ENCODE results near the gene IL4. TPM values are rescaled to one million over a fixed set of nuclear protein-coding genes. Genes with fewer than 3 reads are reported as not detected.
"Not testable (repeated sequence)": the region's sequence is repeated elsewhere in the genome, so short reads cannot be mapped to it uniquely, and the experiment has no call there.

IL4 gene
- total RNA-seq, 1 donor from 2014 or later: not detected

DNA sequence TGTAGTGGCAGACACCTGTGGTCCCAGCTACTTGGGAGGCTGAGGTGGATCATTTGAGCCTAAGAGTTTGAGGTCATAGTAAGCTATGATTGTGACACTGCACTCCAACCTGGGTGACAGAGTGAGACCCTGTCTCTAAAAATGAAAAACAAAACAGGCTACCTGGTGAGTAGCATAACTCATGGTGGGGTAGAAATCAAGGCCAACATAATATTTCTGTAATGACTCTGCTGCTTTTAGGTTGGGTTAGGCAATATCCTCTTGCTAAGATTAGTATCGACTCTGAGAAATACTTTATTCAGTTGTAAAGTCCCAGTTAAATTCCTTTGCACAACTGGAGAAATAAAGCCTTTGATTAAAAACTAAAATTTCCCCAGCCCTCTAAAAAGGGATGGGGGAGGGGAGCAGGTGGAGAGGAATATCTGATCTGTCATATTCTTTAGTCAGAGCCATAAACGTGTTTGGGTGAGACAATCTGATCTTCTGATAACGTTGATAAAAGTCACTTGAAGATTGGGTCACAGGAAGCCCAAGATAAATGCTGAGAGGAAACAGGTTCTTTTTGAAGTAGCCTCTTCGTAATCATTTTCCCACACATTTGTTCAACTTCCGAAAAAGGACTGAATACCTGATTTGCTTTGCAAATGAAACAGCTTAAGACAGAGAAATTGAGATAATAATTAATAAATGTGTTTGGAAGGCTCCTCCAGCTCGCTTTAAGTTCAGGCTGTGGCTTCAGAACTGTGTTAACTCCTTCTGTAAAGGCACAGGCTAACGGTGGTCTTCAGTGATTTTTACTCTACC lies 14.9 kb downstream of the IL4 start:
- no peak overlapping the region for H3K4me3 Mint-ChIP-seq
- H3K27ac Mint-ChIP-seq: peak overlapping the region; percentile 62
- no peak for DNase-seq (ENCODE audit: low spot score in 2 of 2, unreplicated experiment in 2 of 2)
- H3K27me3 Mint-ChIP-seq (ENCODE audit: low read depth): no peaks in the 10 kb centered on the region
- peaks cover 14% of the 10 kb centered on the region for H3K4me1 Mint-ChIP-seq
- H3K9me3 Mint-ChIP-seq: peaks cover 4% of the 10 kb centered on the region
- TF ChIP-seq, protein P1, sequence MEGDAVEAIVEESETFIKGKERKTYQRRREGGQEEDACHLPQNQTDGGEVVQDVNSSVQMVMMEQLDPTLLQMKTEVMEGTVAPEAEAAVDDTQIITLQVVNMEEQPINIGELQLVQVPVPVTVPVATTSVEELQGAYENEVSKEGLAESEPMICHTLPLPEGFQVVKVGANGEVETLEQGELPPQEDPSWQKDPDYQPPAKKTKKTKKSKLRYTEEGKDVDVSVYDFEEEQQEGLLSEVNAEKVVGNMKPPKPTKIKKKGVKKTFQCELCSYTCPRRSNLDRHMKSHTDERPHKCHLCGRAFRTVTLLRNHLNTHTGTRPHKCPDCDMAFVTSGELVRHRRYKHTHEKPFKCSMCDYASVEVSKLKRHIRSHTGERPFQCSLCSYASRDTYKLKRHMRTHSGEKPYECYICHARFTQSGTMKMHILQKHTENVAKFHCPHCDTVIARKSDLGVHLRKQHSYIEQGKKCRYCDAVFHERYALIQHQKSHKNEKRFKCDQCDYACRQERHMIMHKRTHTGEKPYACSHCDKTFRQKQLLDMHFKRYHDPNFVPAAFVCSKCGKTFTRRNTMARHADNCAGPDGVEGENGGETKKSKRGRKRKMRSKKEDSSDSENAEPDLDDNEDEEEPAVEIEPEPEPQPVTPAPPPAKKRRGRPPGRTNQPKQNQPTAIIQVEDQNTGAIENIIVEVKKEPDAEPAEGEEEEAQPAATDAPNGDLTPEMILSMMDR (IDR thresholded peaks at IDR 0.05; ENCODE audit: unreplicated experiment): no peak
- H3K36me3 Mint-ChIP-seq: peaks cover 8% of the 10 kb centered on the region

DNA sequence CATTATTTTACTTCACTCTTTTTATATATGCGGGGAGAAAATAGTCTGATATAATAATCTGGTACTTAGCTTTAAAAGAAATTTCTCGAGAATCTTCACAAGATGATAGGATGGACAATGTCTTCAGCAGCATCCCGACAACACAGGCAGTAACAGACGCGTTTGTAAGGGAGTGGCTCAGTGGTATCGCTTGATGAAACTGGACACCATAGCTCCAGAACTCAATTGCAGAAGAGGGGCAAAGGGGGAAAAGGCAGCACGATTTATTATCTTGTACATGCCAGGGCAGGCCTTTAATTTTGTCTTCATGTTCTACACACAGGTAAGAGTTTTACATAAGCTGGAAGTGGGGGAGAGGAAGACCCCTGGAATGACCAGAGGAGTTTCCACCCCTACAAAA lies 15.7 kb downstream of the IL4 start:
- TF ChIP-seq, protein P1 (IDR thresholded peaks at IDR 0.05; ENCODE audit: unreplicated experiment): no peak
- Mint-ChIP-seq H3K4me1 (peaks cover 14% of the 10 kb centered on the region), H3K27me3 (ENCODE audit: low read depth) (no peaks in the 10 kb centered on the region), H3K4me3 (no peak overlapping the region), H3K9me3 (peaks cover 4% of the 10 kb centered on the region), H3K27ac (peak overlapping the region; percentile 62), H3K36me3 (peaks cover 8% of the 10 kb centered on the region)
- DNase-seq (ENCODE audit: low spot score in 2 of 2, unreplicated experiment in 2 of 2): no peak

DNA sequence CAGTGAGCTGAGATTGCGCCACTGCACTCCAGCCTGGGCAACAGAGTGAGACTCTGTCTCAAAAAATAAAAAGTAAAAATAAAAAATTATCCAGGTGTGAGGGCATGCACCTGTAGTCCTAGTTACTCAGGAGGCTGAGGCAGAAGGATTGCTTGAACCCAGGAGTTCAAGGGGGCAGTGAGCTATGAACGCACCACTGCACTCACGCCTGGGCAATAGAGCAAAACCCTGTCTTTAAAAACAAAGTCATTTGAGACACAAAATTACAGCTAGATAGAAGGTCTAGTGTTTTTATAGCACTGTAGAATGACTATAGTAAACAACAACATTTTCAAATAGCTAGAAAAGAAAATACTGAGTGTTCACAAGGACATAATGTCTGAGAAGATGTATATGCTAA lies 16.4 kb downstream of the IL4 start:
- H3K27me3 Mint-ChIP-seq (ENCODE audit: low read depth): no peaks in the 10 kb centered on the region
- no peak for DNase-seq (ENCODE audit: low spot score in 2 of 2, unreplicated experiment in 2 of 2)
- peaks cover 4% of the 10 kb centered on the region for H3K9me3 Mint-ChIP-seq
- TF ChIP-seq, protein P1 (IDR thresholded peaks at IDR 0.05; ENCODE audit: unreplicated experiment): no peak
- H3K27ac Mint-ChIP-seq: no peak overlapping the region
- peaks cover 14% of the 10 kb centered on the region for H3K4me1 Mint-ChIP-seq
- H3K36me3 Mint-ChIP-seq: peaks cover 8% of the 10 kb centered on the region
- no peak overlapping the region for H3K4me3 Mint-ChIP-seq

DNA sequence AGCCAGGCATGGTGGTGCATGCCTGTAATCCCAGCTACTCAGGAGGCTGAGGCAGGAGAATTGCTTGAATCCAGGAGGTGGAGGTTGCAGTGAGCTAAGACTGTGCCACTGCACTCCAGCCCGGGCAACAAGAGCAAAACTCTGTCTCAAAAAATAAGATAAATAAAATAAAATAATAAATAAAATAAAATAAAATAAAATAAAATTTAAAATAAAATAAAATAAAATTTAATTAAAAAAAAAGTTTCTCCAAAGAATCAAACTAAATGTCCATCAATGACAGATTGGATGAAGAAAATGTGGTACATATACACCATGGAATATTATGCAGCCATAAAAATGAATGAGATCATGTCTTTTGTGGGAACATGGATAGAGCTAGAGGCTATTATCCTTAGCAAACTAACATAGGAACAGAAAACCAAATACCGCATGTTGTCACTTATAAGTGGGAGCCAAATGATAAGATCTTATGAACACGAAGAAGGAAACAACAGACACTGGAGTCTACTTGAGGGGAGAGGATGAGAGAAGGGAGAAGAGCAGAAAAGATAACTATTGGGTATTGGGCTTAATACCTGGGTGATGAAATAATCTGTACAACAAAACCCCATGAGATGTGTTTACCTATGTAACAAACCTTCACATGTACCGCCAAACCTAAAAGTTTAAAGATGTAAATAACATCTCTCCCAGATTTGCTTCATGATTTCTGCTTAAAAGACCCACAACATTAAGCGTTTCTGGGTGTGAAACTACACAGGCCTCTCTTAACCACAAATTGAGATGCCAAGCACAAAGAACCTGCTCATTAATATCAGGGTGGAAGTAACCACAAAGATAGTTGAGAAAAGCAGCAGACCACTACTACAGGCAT lies 18.2 kb downstream of the IL4 start:
- not testable (repeated sequence) for DNase-seq (ENCODE audit: low spot score in 2 of 2, unreplicated experiment in 2 of 2); H3K36me3 Mint-ChIP-seq; H3K27ac Mint-ChIP-seq; H3K27me3 Mint-ChIP-seq (ENCODE audit: low read depth); H3K4me3 Mint-ChIP-seq; H3K9me3 Mint-ChIP-seq
- H3K4me1 Mint-ChIP-seq: peaks cover 14% of the 10 kb centered on the region

DNA sequence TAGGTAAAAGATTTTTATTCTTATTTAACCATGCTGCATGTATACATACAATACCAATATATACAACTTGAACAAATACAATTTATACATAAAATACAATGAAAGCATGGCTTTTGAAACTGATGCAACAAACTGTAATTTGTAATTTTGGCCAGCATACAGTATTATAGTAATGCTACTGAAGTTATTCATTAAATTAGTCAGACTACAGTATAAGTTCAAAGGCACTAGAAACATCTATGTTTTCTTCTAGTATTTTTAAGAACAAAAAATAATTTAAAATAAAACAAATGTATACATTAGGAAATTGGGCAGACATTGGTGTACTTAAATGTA lies 18.8 kb downstream of the IL4 start:
- DNase-seq (ENCODE audit: low spot score in 2 of 2, unreplicated experiment in 2 of 2): no peak
- no peak overlapping the region for H3K27ac Mint-ChIP-seq
- H3K36me3 Mint-ChIP-seq: peaks cover 8% of the 10 kb centered on the region
- no peaks in the 10 kb centered on the region for H3K27me3 Mint-ChIP-seq (ENCODE audit: low read depth)
- H3K4me1 Mint-ChIP-seq: peaks cover 14% of the 10 kb centered on the region
- TF ChIP-seq, protein P1 (IDR thresholded peaks at IDR 0.05; ENCODE audit: unreplicated experiment): no peak
- H3K9me3 Mint-ChIP-seq: peaks cover 4% of the 10 kb centered on the region
- no peak overlapping the region for H3K4me3 Mint-ChIP-seq

DNA sequence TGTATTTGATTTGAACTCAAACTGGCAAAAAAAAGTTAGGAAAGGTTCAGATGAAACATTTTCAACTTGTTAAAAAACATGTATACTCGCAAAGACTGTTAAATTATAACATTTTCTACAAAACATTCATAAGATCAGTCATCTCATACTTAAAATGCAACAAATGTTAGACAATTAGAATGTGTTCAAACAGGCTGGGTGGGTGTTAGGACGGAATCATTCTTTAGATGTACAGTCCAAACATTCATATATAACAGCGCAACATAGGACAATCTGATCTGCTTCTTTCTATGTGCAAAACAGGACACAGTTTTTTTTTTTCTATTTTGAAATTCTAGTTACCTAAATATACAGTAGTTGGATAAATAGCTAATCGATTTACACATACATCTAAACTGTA lies 22.2 kb downstream of the IL4 start:
- TF ChIP-seq, protein P1 (IDR thresholded peaks at IDR 0.05; ENCODE audit: unreplicated experiment): no peak
- Mint-ChIP-seq H3K27ac (no peak overlapping the region), H3K4me1 (no peaks in the 10 kb centered on the region), H3K4me3 (no peak overlapping the region), H3K27me3 (ENCODE audit: low read depth) (no peaks in the 10 kb centered on the region), H3K9me3 (peaks cover 4% of the 10 kb centered on the region), H3K36me3 (peaks cover 29% of the 10 kb centered on the region)
- DNase-seq (ENCODE audit: low spot score in 2 of 2, unreplicated experiment in 2 of 2): no peak
